Endothelial cell of umbilical vein (primary cell): ENCODE data around the gene DUS2. TPM values are rescaled to one million over a fixed set of nuclear protein-coding genes. Genes with fewer than 3 reads are reported as not detected.
A peak's percentile ranks its signal among the peaks of the same experiment; 100 is the strongest.

ENCODE experiments used
- BruUV-seq: library from RNA; stranded (reverse); fragments of 400-500 nt; replicated peaks from 2 replicates; lab custom pipeline; 2021; lab: Mats Ljungman, UMichigan
- CTCF ChIA-PET: fragments of 300-600, 350-600 bp; sonication (Branson Sonifier 250); formaldehyde crosslinking; loops from one replicate; lab custom pipeline; 2021; ENCODE audit warnings: antibody characterized with exemption, inconsistent platforms; lab: Charles Lee
- POLR2A ChIA-PET: fragments of 300-600, 350-600 bp; sonication (Branson Sonifier 250); formaldehyde crosslinking; loops from one replicate; lab custom pipeline; 2021; ENCODE audit warnings: antibody characterized with exemption, inconsistent platforms; lab: Charles Lee
- DNase-seq: peaks from one replicate; pipeline ENCODE4 v3.0.0-alpha.2; 2011; ENCODE audit warnings: low read depth, low spot score
- FAIRE-seq: peaks from 2 replicates; lab custom pipeline; 2011; peaks lifted over from hg19 to GRCh38; lab: Jason Lieb, UNC
- H2AFZ ChIP-seq: 2 replicates; pipeline ENCODE4 v1.6.0; 2012; ENCODE audit warnings: low read depth, low read length, control low read depth, inconsistent platforms
- H3K27ac ChIP-seq: 2 replicates; pipeline ENCODE4 v1.5.1; 2011; ENCODE audit warnings: low read depth, mild to moderate bottlenecking, control low read depth, low read length, moderate library complexity; ENCODE audit not compliant: insufficient read depth
- H3K27me3 ChIP-seq, 2 experiments: 2 replicates each; pipeline versions ENCODE4 v1.6.0 to v1.6.1; 2011; ENCODE audit warnings: low read length in 2 of 2, mixed read lengths in 1 of 2; ENCODE audit not compliant: control insufficient read depth in 2 of 2, insufficient read depth in 2 of 2
- H3K36me3 ChIP-seq, 2 experiments: 2 replicates in 1 of 2; 3 replicates in 1 of 2; pipeline ENCODE4 v1.5.1; 2011; ENCODE audit warnings: low read length in 2 of 2, mild to moderate bottlenecking in 1 of 2, moderate library complexity in 1 of 2; ENCODE audit not compliant: control insufficient read depth in 2 of 2, insufficient read depth in 2 of 2; ENCODE audit errors: extremely low read depth in 1 of 2
- H3K4me1 ChIP-seq: 3 replicates; pipeline ENCODE4 v1.5.1; 2011; ENCODE audit warnings: mild to moderate bottlenecking, low read length; ENCODE audit not compliant: control insufficient read depth, insufficient read depth; ENCODE audit errors: extremely low read depth
- H3K4me2 ChIP-seq: 2 replicates; pipeline ENCODE4 v1.6.1; 2011; ENCODE audit warnings: low read length, control low read depth, mixed read lengths; ENCODE audit not compliant: insufficient read depth
- H3K4me3 ChIP-seq, 3 experiments: fragments of 200-600 bp in 1 of 3; sonication (generic), shearing (Covaris generic) in 1 of 3; replicated peaks in 1 of 3; 2 replicates each; pipeline ENCODE4 v1.5.1; 2011 to 2016; ENCODE audit warnings: control low read depth in 3 of 3, low read length in 3 of 3, mild to moderate bottlenecking in 2 of 3, inconsistent platforms in 1 of 3, low read depth in 1 of 3, moderate library complexity in 1 of 3; ENCODE audit not compliant: insufficient read depth in 1 of 3
- H3K79me2 ChIP-seq: 2 replicates; pipeline ENCODE4 v1.6.0; 2012; ENCODE audit warnings: low read length, inconsistent platforms; ENCODE audit not compliant: control insufficient read depth, insufficient read depth
- H3K9ac ChIP-seq: replicated peaks from 2 replicates; pipeline ENCODE3; 2011; ENCODE audit warnings: low read length, control low read depth; ENCODE audit not compliant: insufficient read depth; ENCODE audit errors: extremely low read depth
- H3K9me1 ChIP-seq: replicated peaks from 3 replicates; pipeline ENCODE4 v1.6.0; 2011; ENCODE audit warnings: mild to moderate bottlenecking, low read length; ENCODE audit not compliant: control insufficient read depth, insufficient read depth; ENCODE audit errors: extremely low read depth
- H3K9me3 ChIP-seq: replicated peaks from 2 replicates; pipeline ENCODE4 v1.5.1; 2012; ENCODE audit warnings: low read length, inconsistent platforms; ENCODE audit not compliant: control insufficient read depth, insufficient read depth
- H4K20me1 ChIP-seq: replicated peaks from 2 replicates; pipeline ENCODE3; 2011; ENCODE audit warnings: mild to moderate bottlenecking, low read length; ENCODE audit not compliant: control insufficient read depth, insufficient read depth; ENCODE audit errors: extremely low read depth
- CTCF ChIP-seq, 2 donors: IDR thresholded peaks; 1 replicate in 1 of 2; 2 replicates in 1 of 2; pipeline ENCODE4 v1.5.1; 2011; ENCODE audit warnings: low read length in 2 of 2, mild to moderate bottlenecking in 2 of 2, moderate library complexity in 2 of 2, control low read depth in 1 of 2, inconsistent platforms in 1 of 2, low read depth in 1 of 2; ENCODE audit not compliant: insufficient read depth in 1 of 2; ENCODE audit errors: extremely low read depth in 1 of 2
- POLR2AphosphoS5 ChIP-seq: IDR thresholded peaks from 2 replicates; pipeline ENCODE4 v1.6.1; 2012; ENCODE audit warnings: low read depth, mild to moderate bottlenecking, control low read depth, low read length, moderate library complexity; ENCODE audit not compliant: insufficient read depth
- dilution Hi-C: fragments of 300-500 bp; cut with MboI; formaldehyde crosslinking; loops from one replicate; pipeline ENCODE4 v1.15.0; 2019; ENCODE audit warnings: low sequenced_read_pairs; ENCODE audit not compliant: extremely low pct_ligation_motif_present
- intact Hi-C: fragments of 100-400 bp; cut with micrococcal nuclease; formaldehyde crosslinking; loops from one replicate; pipeline ENCODE4 v1.10.0; 2022
- polyA plus RNA-seq, 4 experiments: library from polyadenylated mRNA; depleted of rRNA in 3 of 4; stranded (reverse) in 3 of 4; unstranded in 1 of 4; fragments of >200 nt; gene quantifications; 2 replicates each; pipeline versions ENCODE4 v1.2.1 to v1.2.3, GENCODE V29; 2011 to 2012; ENCODE audit warnings: missing spikeins in 1 of 4
- total RNA-seq: library from RNA; stranded (reverse); gene quantifications from 2 replicates; pipeline ENCODE4 v1.2.3, GENCODE V29; 2021

Gene DUS2
- total and polyA plus RNA-seq, 2 donors (not counting 3 experiments of a cell fraction or from before 2014, with no cell fraction given): 16.4 to 21.7 TPM

GRCh38 chr16:68085259-68086071 is 62.4 kb downstream of the DUS2 start, which contains the start of gene NFATC3:
TSS of gene NFATC3 (plus strand) at chr16:68085370. CDS start at chr16:68085682, 312 bp downstream.
- no peaks in the 10 kb centered on the region for H3K27me3 ChIP-seq
- ChIA-PET POLR2A (interaction anchor here (0.5 to 1.0 kb wide), 3 partner anchors 35 to 152 kb away, joined by 3 to 7 read pairs (median 6); partner anchors contain the start of gene DUS2), CTCF (interaction anchor here (1.1 to 5.1 kb wide), 14 partner anchors 8 to 269 kb away, joined by 3 to 34 read pairs (median 4); no protein-coding TSS in a partner anchor)
- H3K4me1 ChIP-seq: peaks cover 22% of the 10 kb centered on the region
- peak; percentile 64 for FAIRE-seq
- H3K27ac ChIP-seq: peak within 1 kb of the TSS; percentile 94
- BruUV-seq: no TSS peak
- H3K79me2 ChIP-seq: peaks cover 47% of the 10 kb centered on the region
- H3K9me1 ChIP-seq: no peaks in the 10 kb centered on the region
- peaks cover 2% of the 10 kb centered on the region for H4K20me1 ChIP-seq
- peak; percentile 95 for DNase-seq
- H3K36me3 ChIP-seq: no peaks in the 10 kb centered on the region
- intact Hi-C loops: loop anchor here (1.0 to 10.0 kb wide), 4 partner anchors 42 to 239 kb away; partner anchors contain the start of genes DDX28 and DUS2
- dilution Hi-C loops: no loop called here
- peak within 1 kb of the TSS; percentile 67 to 97 (median 89) for H3K4me3 ChIP-seq
- H3K4me2 ChIP-seq: peak within 1 kb of the TSS; percentile 91
- H2AFZ ChIP-seq: peak within 1 kb of the TSS; percentile 93
- H3K9ac ChIP-seq: peak within 1 kb of the TSS; percentile 97
- no peak for TF ChIP-seq CTCF (IDR thresholded peaks at IDR 0.05; ENCODE audit: extremely low read depth in 1 of 2, insufficient read depth in 1 of 2, low read depth in 1 of 2, low read length in 2 of 2)
- TF ChIP-seq POLR2AphosphoS5: peak; percentile 86
- no peaks in the 10 kb centered on the region for H3K9me3 ChIP-seq
